Body of pancreas (tissue), 4 donors: ENCODE results near the gene NUP37. TPM values are rescaled to one million over a fixed set of nuclear protein-coding genes. Genes with fewer than 3 reads are reported as not detected.
"Not testable (repeated sequence)": the region's sequence is repeated elsewhere in the genome, so short reads cannot be mapped to it uniquely, and the experiment has no call there.

Source experiments
- ATAC-seq: fragments of 150-250 bp; one replicate; pipeline ENCODE4 v1.9.1; 2016
- DNase-seq, 4 donors: peaks; one replicate each; pipeline ENCODE4 v3.0.0-alpha.2; 2019
- H3K27ac ChIP-seq, 4 donors: fragments of 200-600 bp; sonication (generic); 1 replicate in 3 of 4; 2 replicates in 1 of 4; pipeline versions ENCODE4 v1.5.1 to v1.6.1; 2016 to 2019; ENCODE audit warnings: mild to moderate bottlenecking in 1 of 4, mixed read lengths in 1 of 4, moderate library complexity in 1 of 4
- H3K27me3 ChIP-seq, 2 donors: fragments of 200-600 bp; sonication (generic); one replicate each; pipeline ENCODE4 v1.6.0; 2016; ENCODE audit warnings: mild to moderate bottlenecking in 1 of 2
- H3K36me3 ChIP-seq, 2 donors: fragments of 200-600 bp; sonication (generic); replicated peaks in 1 of 2; 2 replicates each; pipeline ENCODE4 v1.5.1; 2016; ENCODE audit warnings: low read depth in 2 of 2; ENCODE audit not compliant: insufficient read depth in 1 of 2
- H3K4me1 ChIP-seq: fragments of 200-600 bp; sonication (generic); one replicate; pipeline ENCODE4 v1.6.0; 2016
- H3K4me3 ChIP-seq, 2 donors: fragments of 200-600 bp; sonication (generic); 1 replicate in 1 of 2; 2 replicates in 1 of 2; pipeline ENCODE4 v1.5.1; 2016 to 2019
- H3K9me3 ChIP-seq, 3 donors: fragments of 200-600 bp; sonication (generic); 1 replicate in 2 of 3; 2 replicates in 1 of 3; pipeline ENCODE4 v1.5.1; 2016
- POLR2A ChIP-seq, 3 donors: fragments of 450-650 bp; IDR thresholded peaks; one replicate each; pipeline ENCODE4 v1.6.1; 2016; ENCODE audit warnings: antibody characterized with exemption in 3 of 3, mild to moderate bottlenecking in 2 of 3
- WGBS, 2 donors: methylation state at CpG; one replicate each; pipeline ENCODE4 v1.1.5; 2017; 5-methylcytosine and 5-hydroxymethylcytosine counted together
- intact Hi-C: fragments of 100-400 bp; cut with DNase I; formaldehyde crosslinking; loops from one replicate; pipeline ENCODE4 v1.15.1; 2023
- total RNA-seq, 2 donors: library from RNA; depleted of rRNA; stranded (reverse); fragments of >200 nt; gene quantifications; one replicate each; pipeline ENCODE4 v1.1.0, GENCODE V29; 2016
- TF ChIP-seq, protein P1 (sequence below), 7 experiments: fragments of 450-650 bp in 4 of 7; fragments of 200-600 bp in 3 of 7; sonication (generic) in 3 of 7; IDR thresholded peaks; one replicate each; pipeline ENCODE4 v1.5.1; 2016 to 2019; ENCODE audit warnings: antibody characterized with exemption in 7 of 7

The NUP37 gene
- total RNA-seq, 2 donors from 2014 or later: 12.2 TPM

- TF ChIP-seq, protein P1, sequence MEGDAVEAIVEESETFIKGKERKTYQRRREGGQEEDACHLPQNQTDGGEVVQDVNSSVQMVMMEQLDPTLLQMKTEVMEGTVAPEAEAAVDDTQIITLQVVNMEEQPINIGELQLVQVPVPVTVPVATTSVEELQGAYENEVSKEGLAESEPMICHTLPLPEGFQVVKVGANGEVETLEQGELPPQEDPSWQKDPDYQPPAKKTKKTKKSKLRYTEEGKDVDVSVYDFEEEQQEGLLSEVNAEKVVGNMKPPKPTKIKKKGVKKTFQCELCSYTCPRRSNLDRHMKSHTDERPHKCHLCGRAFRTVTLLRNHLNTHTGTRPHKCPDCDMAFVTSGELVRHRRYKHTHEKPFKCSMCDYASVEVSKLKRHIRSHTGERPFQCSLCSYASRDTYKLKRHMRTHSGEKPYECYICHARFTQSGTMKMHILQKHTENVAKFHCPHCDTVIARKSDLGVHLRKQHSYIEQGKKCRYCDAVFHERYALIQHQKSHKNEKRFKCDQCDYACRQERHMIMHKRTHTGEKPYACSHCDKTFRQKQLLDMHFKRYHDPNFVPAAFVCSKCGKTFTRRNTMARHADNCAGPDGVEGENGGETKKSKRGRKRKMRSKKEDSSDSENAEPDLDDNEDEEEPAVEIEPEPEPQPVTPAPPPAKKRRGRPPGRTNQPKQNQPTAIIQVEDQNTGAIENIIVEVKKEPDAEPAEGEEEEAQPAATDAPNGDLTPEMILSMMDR (IDR thresholded peaks at IDR 0.05): no peak
- TF ChIP-seq POLR2A (IDR thresholded peaks at IDR 0.05): no peak
- intact Hi-C loops: no loop called here
- H3K9me3 ChIP-seq: no peaks in the 10 kb centered on the region
- no peak overlapping the region for H3K27ac ChIP-seq
- H3K4me3 ChIP-seq: no peak overlapping the region
- no peaks in the 10 kb centered on the region for H3K4me1 ChIP-seq
- ATAC-seq (no peak), DNase-seq (no peak)
- peaks cover 6 to 16% of the 10 kb centered on the region in 2 donors for H3K36me3 ChIP-seq
- 81 to 86% methylated on average over 4 of the region's 4 CpGs for WGBS, 2 donors
- no peaks in the 10 kb centered on the region for H3K27me3 ChIP-seq
Measured at GRCh38 chr12:102080842-102081241, 39.1 kb downstream of the NUP37 start.

DNA sequence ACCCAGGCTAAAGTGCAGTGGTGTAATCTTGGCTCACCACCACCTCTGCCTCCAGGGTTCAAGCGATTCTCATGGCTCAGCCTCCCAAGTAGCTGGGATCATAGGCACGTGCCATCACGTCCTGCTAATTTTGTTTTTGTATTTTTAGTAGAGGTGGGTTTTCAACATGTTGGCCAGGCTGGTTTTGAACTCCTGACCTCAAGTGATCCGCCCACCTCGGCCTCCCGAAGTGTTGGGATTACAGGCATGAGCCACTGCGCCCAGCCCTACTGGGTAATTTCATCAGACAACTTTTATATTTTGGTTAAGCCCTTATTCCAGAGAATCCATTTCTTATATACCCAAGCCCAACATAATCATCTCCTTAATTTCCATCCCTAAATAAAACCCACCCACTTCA, 47.8 kb downstream of the NUP37 start:
- H3K4me1 ChIP-seq, intact Hi-C loops, H3K4me3 ChIP-seq, ATAC-seq, H3K36me3 ChIP-seq, DNase-seq, H3K27ac ChIP-seq, H3K9me3 ChIP-seq, H3K27me3 ChIP-seq: not testable (repeated sequence)
- 90 to 91% methylated on average over 7 of the region's 7 CpGs for WGBS, 2 donors

GRCh38 chr12:102069707-102070106, 50.2 kb downstream of the NUP37 start:
- intact Hi-C loops: no loop called here
- no peaks in the 10 kb centered on the region for H3K27me3 ChIP-seq
- H3K27ac ChIP-seq: no peak overlapping the region
- H3K36me3 ChIP-seq: no peaks in the 10 kb centered on the region
- 68 to 73% methylated on average over 3 of the region's 3 CpGs for WGBS, 2 donors
- no peaks in the 10 kb centered on the region for H3K9me3 ChIP-seq
- no peak for ATAC-seq
- no peak overlapping the region for H3K4me3 ChIP-seq
- no peak for DNase-seq
- TF ChIP-seq POLR2A (IDR thresholded peaks at IDR 0.05): no peak
- TF ChIP-seq, protein P1 (IDR thresholded peaks at IDR 0.05): no peak
- no peaks in the 10 kb centered on the region for H3K4me1 ChIP-seq

GRCh38 chr12:102067574-102068258, 52.2 kb downstream of the NUP37 start:
- no peaks in the 10 kb centered on the region for H3K27me3 ChIP-seq
- no peak for DNase-seq
- no peak overlapping the region for H3K27ac ChIP-seq
- H3K9me3 ChIP-seq: no peaks in the 10 kb centered on the region
- no peaks in the 10 kb centered on the region for H3K36me3 ChIP-seq
- ATAC-seq: no peak
- H3K4me3 ChIP-seq: no peak overlapping the region
- intact Hi-C loops: no loop called here
- TF ChIP-seq, protein P1 (IDR thresholded peaks at IDR 0.05): no peak
- no peak for TF ChIP-seq POLR2A (IDR thresholded peaks at IDR 0.05)
- 56 to 61% methylated on average over 5 of the region's 5 CpGs for WGBS, 2 donors
- H3K4me1 ChIP-seq: no peaks in the 10 kb centered on the region

GRCh38 chr12:102064476-102064875, 55.4 kb downstream of the NUP37 start:
- Histone ChIP-seq H3K36me3 (no peaks in the 10 kb centered on the region), H3K4me1 (no peaks in the 10 kb centered on the region), H3K27ac (no peak overlapping the region), H3K4me3 (no peak overlapping the region), H3K27me3 (no peaks in the 10 kb centered on the region), H3K9me3 (no peaks in the 10 kb centered on the region)
- intact Hi-C loops: no loop called here
- ATAC-seq: no peak
- TF ChIP-seq, protein P1 (IDR thresholded peaks at IDR 0.05): no peak
- no peak for TF ChIP-seq POLR2A (IDR thresholded peaks at IDR 0.05)
- 68 to 86% methylated on average over 1 of the region's 1 CpG for WGBS, 2 donors
- DNase-seq: no peak
